IPS-NIHi7 (cell line): ENCODE data around the gene AGPAT4.
A peak's percentile ranks its signal among the peaks of the same experiment; 100 is the strongest.
"Not testable (repeated sequence)": the region's sequence is repeated elsewhere in the genome, so short reads cannot be mapped to it uniquely, and the experiment has no call there.

ENCODE experiments used
- DNase-seq: peaks from one replicate; pipeline ENCODE4 v3.0.0; 2012; ENCODE audit warnings: mixed read lengths; ENCODE audit errors: extremely low spot score

Gene AGPAT4, protein sequence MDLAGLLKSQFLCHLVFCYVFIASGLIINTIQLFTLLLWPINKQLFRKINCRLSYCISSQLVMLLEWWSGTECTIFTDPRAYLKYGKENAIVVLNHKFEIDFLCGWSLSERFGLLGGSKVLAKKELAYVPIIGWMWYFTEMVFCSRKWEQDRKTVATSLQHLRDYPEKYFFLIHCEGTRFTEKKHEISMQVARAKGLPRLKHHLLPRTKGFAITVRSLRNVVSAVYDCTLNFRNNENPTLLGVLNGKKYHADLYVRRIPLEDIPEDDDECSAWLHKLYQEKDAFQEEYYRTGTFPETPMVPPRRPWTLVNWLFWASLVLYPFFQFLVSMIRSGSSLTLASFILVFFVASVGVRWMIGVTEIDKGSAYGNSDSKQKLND

DNA sequence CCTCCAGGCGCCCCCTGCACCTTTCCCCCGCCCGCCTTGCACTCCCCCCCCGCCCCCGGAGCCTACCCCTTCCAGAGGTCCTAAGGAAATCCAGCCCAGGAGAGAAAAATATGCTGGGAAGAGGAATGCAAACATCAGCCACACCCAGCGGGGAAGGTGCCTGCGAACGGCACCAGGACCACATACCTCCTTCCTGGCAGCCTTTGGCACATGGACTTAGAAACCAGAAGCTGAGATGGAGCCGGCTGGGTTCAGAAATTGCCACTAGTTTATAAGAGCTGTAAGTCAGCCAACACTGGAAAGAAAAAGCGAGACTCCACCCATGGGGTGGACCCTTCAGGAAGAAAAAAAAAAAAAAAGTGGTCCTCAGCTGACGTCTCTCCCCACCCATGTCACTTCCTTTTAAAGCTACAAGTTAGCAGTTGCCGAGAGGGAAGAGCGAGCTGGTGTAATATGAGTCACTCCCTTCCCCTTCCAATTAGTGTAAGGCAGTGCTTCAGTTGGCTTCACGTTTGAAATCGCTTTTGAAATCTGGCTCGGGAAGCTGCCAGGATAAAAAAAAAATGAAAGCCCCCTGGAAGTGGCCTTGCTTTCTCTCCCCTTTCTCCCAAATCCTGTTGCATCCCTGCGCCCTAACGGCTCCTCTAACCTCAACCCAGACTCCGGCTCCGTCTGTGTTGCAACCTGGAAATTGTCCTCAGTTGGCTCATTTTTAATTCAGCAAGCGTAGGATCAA, at the start of gene AGPAT4:
Gene AGPAT4, minus strand, starts transcription at position 310 of the 736 bp plus-strand sequence. CDS start 41,848 bp downstream, outside the sequence.
- DNase-seq: peak; percentile 91

DNA sequence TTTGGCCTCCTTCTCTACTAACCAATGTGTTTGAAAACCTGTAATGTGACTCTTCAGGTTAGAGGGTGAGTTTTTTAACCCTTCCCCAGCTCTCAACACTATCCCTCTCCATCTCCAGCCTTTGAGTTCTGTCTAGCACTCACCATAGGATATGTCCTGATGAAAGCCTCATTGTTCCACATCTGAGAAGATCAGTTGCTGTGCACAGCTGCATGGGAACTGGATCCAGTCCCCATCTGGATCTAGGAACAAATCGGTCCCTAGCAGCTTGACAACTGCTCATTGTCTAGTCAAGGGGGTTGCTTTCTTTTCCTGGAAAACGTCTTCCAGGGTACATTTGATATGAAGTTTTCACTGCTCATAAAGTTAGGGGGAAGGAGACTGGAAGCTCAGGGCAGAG, 45.4 kb upstream of the AGPAT4 start:
- no peak for DNase-seq

DNA sequence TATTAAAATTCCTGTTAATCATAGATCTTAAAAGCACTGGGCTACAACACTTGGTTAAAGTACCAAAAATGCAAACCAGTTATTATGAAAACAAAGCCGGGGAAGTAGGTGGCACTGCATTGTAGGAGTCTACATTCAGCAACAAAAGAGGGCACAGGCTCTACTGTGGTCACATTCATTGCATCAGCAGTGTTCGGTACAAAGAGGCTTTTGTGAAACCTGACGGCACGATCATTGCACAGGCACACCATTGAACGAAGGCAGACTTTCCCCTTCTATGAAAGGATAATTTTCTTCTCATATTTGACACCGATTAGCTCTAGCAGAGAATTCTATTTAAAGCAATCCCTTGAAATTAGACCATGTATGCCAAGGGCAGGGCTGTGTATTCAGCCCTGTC, 44.6 kb upstream of the AGPAT4 start:
- DNase-seq: no peak

DNA sequence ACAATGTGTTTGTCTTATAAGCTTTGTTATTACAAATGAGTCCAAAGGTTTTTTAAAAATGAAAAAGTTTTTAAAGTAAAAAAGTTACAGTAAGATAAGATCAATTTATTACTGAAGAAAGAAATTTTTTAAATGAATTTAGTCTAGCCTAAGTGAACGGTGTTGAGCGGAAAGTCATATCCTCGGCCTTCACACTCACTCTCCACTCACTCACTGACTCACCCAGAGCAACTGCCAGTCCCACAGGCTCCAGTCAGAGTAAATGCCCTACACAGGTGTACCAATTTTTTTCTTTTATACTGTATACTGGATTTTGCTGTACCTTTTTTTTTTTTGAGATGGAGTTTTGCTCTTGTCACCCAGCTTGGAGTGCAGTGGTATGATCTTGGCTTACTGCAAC, 42.7 kb upstream of the AGPAT4 start:
- DNase-seq: no peak

DNA sequence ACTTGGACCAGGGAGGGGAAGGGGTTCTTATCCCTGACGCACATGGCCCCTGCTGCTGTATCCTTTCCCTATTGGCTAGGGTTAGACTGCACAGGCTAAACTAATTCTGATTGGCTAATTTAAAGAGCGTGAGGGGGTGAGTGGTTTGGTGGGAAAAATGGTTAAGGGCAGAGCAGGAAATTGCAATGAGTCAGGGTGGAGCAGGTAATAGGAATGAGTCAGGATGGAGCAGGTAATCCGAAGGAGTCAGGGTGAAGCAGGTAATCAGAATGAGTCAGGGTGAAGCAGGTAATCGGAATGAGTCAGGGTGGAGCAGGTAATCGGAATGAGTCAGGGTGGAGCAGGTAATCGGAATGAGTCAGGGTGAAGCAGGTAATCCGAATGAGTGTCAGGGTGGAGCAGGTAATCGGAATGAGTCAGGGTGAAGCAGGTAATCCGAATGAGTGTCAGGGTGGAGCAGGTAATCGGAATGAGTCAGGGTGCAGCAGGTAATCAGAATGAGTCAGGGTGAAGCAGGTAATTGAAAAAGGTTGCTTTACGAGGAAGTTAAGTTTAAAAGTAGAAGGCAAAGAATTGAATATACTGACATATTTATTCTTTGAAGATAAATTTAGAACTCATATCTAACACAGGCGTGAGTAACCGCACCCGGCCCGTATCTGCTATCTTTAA, 41.5 kb upstream of the AGPAT4 start:
- DNase-seq: not testable (repeated sequence)

DNA sequence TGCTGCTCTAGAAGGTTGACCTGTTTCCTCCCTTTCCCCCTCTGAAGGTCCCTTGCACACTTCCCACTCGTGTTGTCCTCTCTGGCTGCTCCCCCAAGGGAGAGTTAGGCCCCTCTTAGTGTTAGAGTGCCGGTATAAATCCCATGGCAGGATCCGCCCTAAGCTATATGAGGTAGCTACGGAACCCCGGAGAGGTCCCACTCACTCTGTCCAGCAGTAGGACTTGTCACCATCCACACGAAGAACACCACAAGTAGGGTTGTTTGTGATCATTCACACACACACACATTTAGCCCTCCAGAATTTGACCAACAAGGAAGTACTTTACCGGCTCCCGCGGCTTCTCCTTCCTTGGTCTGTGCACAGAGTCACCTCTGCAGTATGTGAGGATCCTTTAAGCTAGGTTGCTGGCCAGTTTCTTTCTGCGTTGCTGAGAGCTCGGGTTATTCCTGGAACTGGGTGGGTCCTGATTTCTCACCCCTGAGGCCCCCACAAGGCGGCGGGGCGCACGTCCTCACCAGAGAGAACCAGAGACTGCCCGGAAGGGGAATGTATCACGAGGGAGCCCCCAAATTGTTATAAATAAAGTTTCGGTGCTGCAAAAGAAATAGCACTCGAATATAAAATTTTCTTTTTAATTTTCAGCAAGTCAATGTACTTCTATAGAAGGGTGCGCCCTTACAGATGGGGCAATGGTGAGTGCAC, 40.8 kb upstream of the AGPAT4 start:
- DNase-seq: not testable (repeated sequence)

DNA sequence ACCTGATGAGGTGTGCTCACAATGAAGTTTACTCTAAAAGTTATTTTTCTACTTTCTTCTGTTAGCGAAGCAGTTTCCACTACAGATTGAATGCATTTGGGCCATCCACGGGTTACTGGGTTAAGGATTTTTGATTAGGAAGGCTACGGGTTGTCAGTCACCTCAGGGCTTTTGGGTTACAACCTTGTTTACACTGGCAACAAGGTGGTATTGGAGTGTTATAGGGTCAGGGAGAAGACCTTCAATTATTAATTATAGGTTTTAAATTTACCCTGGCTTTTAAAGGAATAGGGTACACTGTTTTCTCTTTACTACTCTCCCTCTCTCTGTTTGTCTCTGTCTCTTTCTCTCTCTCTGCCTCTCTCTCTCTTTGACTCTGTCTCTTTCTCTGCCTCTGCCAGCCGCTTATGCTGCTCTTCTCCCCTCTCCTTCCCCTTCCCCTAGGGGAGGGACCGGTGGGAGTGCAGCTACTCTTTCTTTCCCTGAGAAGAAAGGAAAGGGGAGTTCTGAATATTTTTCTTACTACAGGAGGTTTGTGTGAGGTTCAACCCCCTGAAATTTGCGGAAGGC, 40.2 kb upstream of the AGPAT4 start:
- no peak for DNase-seq

DNA sequence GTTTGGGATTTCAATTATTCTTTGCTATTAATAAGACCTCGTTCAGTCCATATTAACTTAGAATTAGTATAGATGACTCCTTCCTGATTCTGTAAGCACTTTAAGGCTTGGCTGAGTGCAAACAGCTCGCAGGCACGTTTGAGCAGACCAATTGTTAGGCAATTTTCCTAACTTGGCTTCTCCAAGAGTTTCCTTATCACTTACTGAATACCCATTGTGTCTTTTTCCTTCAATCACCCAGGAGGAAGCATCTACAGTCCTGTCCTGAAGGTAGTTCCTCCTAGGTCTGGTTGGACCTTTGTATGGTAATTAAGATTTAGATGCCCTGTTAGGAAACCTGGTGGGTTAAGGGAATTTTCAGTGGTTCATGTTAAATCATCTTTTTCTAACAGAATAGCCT, 39.6 kb upstream of the AGPAT4 start:
- not testable (repeated sequence) for DNase-seq

DNA sequence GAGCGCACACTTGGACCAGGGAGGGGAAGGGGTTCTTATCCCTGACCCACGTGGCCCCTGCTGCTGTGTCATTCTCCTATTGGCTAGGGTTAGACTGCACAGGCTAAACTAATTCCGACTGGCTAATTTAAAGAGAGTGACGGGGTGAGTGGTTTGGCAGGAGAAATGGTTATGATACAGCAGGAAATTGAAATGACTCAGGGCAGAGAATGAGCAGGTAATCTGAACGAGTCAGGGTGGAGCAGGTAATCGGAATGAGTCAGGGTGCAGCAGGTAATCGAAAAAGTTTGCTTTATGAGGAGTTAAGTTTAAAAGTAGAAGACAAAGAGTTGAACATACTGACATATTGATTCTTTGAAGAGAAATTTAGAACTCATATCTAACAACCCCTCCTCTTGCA, 35.9 kb upstream of the AGPAT4 start:
- DNase-seq: not testable (repeated sequence)

DNA sequence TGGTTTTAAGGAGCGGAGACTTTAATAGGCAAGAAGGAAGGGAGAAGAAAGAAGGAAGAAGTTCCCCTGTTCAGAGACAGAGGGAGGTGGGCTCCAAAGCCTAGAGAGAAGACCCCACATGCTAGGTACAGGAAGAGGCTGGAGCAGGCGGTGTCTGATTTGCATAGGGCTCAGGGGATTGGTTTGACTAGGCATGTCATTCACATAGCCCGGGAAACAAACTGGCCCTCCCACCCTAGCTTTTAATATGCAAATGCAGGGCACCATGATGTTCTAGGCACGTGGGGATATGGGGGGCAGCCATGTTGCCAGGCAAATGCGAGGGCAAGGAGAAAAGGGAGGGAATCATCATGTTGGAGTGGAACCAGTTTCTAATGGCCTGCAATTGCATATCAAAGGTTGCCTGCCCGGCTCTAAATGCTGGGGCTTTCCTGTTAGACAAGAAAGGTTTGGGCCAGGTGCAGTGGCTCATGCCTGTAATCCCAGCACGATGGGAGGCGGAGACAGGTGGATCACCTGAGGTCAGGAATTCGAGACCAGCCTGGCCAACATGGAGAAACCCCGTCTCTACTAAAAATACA, 34.3 kb upstream of the AGPAT4 start:
- DNase-seq: no peak

DNA sequence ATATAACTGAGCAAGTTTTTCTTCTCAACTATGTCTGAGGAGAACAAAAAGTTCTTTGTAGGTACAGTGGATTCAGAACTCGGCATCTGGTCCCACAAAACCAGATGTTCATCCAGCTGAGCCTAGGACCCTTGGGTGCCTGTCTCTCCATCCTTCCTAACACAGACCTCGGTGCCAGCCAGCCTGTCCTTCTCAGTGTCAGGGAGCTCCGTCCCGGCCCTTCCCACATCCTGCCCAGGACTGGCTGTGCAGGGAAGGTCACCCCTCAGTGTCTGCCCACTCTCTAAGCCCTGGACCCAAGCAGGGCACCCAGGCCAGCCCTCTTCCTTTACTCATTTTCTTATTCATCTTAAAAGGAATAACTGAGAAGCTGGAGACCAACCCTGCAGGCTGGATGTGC, 32.0 kb upstream of the AGPAT4 start:
- DNase-seq: no peak

DNA sequence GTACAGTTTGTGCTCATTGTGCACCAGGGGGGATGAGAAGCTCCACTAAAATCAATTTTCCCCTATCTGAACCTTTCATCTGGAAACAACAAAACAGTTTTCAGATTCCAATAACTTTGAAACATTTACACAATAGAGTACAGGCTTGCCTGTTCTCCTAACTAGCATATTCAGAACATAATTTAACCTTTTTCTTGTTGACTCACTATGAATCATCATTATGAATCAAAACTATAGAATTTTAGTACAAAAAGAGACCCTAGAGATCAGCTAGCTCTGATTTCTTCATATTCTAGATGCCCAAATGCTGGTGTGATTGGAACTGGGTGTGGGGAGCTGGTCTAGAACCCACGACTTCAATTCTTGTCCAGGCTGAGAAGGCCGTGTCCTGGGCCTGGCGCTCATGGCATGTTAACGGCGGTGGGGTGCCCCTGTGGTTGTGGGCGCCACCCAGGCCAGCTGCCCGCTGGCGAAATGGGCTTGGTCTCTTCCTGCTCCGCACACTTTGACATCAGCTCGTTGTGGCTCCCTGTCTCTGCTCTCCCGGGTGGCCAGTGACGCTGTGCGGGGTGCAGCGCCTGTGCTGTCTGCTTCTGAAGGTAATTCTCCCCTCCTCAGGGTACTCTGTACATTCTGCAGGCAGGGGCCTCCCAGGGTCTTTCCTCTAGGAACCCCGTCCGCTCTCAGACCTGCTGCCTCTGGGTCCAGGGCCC, 29.9 kb upstream of the AGPAT4 start:
- DNase-seq: no peak

DNA sequence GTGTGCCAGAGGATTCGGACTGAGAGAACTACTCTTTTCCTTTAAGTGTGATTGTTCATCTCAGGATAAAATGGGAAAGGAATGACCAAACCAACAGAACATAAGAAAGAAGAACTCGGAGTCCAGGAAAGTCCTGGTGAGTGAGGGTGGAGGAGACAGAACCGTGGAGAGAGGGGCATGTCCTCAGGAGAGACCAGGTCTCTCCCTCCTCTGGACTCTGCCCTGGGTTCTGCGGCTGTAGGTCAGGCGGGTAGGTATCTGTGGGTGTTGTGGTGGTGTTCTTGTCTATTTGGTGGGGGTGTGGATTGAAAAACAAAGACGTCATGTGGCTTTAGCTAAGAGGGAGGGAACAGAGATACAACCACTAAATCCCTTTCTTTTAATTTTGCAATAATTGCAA, 29.1 kb upstream of the AGPAT4 start:
- no peak for DNase-seq

DNA sequence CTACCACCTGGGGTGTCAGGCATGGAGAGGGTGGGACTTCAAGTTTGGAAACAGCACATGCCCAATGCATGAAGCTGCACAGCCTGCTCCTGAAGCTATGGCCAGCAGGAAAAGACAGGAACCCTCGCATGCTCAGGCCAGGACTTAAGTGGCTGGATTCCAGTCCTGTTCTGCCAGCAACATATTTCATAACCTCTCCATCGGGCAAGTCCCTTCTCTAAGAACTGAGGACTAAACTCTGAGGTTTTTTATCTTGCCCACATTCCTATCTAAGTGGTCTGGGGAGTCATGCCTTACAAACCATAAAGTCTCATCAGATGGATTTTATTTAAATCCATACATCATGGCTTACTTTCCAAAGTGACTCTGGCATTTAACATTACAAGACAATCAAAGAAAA, 27.5 kb upstream of the AGPAT4 start:
- no peak for DNase-seq

DNA sequence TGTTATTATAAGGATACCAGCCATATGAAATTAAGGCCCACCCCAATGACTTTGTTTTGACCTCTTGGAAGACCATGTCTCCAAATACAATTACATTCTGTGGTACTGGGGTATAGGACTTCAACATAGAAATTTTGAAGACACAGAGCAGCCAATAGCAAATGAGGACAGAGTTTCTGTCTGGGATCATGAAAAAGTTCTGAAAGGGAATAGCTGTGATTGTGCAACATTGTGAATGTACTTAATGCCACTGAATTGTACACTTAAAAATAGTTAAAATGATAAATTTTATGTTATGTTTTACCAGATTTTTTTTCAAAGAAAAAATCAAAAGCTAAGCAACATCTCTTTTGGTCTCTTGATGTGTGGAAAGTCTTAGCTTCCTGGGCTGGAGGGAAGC, 27.0 kb upstream of the AGPAT4 start:
- no peak for DNase-seq

DNA sequence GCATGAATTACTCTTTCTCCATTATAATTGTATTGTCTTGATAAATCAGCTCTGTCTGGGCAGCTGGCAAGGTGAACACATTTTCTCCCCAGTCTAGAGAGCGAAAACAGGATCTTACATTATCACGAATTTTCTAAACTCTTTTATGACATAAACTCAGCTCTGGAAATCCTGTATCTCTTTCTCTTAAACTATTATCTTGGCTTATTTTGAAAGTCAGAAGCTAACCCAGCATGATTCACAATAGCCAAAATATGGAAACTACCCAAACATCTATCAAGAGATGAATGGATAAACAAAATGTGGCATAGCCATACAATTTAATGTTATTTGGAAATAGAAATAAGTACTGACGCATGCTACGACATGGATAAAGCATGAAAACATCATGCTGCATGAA, 25.9 kb upstream of the AGPAT4 start:
- no peak for DNase-seq

DNA sequence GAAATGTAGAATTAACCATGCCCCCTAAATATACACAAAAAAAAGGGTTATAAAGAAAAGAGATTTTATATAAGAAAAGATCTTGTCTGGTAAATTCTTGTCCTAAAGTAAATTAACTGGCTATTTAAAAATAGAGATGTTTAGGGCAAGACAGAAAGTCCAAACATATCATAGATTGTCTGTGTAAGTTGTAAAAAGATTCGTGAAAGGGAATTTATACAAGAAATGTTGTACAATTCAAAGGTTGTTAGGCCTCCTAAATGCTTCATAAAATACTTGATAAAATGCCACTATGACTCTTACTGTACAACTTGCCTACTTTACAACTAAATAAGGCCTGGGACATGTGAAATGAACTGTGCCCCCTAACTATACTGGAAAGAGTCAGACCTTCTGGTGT, 21.9 kb upstream of the AGPAT4 start:
- no peak for DNase-seq

DNA sequence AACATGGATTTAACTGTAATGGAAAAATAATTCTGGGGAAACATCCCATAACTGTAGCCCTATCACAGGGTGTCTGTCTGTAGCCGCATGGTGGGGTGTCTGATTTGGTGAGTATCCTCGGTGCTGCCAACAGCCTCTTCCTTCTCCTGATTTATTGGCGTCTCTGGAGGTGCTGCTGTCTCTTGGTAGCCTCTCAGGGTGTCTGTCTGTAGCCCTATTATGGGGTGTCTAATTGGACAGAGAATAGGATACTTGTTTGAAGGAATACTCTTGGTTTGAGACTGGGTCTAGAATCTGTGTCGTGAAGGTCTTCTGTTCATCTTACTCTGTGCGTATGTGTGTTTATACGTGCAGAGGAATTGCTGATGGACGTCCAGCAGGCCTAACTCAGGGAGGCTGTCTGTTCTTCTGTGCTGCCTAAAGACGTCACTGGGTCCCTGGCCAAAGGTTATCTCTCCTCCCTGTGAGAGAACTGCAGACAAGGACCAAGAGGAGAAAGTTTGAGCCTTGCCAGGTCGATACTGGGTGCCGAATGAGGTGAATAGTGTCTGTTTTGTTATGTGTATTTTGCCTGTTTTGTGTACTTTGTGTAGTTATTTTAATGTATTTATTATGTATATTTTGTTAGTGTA, 18.9 kb upstream of the AGPAT4 start:
- DNase-seq: no peak

DNA sequence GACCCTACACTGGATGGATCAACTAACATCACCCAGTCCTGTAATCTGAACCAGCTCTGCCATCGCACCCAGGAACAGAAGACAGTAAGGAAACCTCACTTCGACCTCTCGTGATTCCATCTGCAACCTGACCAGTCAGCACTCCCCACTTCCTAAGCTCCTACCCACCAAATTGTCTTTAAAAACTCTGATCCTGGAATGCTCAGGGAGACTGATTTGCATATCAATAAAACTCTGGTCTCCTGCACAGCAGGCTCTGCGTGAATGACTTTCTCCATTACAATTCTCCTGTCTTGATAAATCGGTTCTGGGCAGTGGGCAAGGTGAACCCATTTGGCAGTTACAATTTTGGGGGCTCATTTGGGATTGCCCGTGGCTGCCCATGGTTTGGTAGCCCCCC, 18.3 kb upstream of the AGPAT4 start:
- no peak for DNase-seq

DNA sequence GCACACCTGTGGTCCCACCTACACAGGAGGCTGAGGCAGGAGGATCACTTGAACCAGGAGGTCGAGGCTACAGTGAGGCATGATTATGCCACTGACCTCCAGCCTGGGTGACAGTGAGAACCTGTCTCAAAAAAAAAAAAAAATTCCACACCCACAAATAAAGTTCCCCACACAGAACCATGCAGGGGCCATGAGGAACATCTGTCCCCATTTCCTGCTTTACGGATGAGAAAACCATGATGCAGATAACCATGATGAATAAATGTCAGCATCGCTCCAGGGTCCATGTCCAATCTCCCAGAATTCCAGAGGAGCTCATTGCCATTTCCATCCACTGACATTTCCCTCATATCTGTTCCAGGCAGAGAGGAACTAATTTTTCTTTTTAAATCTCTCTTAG, 16.9 kb upstream of the AGPAT4 start:
- DNase-seq: no peak
